Measurements from ENCODE around the gene STEAP1B.
"Not testable (repeated sequence)": the region's sequence is repeated elsewhere in the genome, so short reads cannot be mapped to it uniquely, and the experiment has no call there.

STEAP1B gene

GRCh38 chr7:22544245-22544644, 44.3 kb upstream of the STEAP1B start:
- no peak for TF ChIP-seq CTCF (IDR thresholded peaks at IDR 0.05)
- Histone ChIP-seq H3K27ac (no peak overlapping the region), H3K27me3 (ENCODE audit: control insufficient read depth, insufficient read depth, low read length) (no peaks in the 10 kb centered on the region)

GRCh38 chr7:22543169-22543568, 43.2 kb upstream of the STEAP1B start:
- Histone ChIP-seq H3K9ac (no peak overlapping the region), H3K27me3 (ENCODE audit: control insufficient read depth, insufficient read depth, low read length) (no peaks in the 10 kb centered on the region), H3K4me3 (ENCODE audit: low read depth, low read length) (no peak overlapping the region), H3K4me2 (ENCODE audit: low read length) (no peak overlapping the region), H3K4me1 (no peaks in the 10 kb centered on the region), H3K9me3 (ENCODE audit: control insufficient read depth, low read length) (no peaks in the 10 kb centered on the region), H3K36me3 (ENCODE audit: control insufficient read depth, insufficient read depth, low read length) (no peaks in the 10 kb centered on the region), H2AFZ (no peak overlapping the region), H3K79me2 (no peaks in the 10 kb centered on the region), H3K27ac (no peak overlapping the region)
- no peak for TF ChIP-seq CTCF (IDR thresholded peaks at IDR 0.05)

More at GRCh38 chr7:22544245-22544644, 44.3 kb upstream of the STEAP1B start:
- H3K9me3 ChIP-seq (ENCODE audit: control insufficient read depth, low read length) = no peaks in the 10 kb centered on the region
- H2AFZ ChIP-seq = no peak overlapping the region
- H3K9ac ChIP-seq = no peak overlapping the region
- no peak overlapping the region for H3K4me3 ChIP-seq (ENCODE audit: low read depth, low read length)
- no peaks in the 10 kb centered on the region for H3K36me3 ChIP-seq (ENCODE audit: control insufficient read depth, insufficient read depth, low read length)
- H3K4me2 ChIP-seq (ENCODE audit: low read length) = no peak overlapping the region
- no peaks in the 10 kb centered on the region for H3K79me2 ChIP-seq
- H3K4me1 ChIP-seq = no peaks in the 10 kb centered on the region

GRCh38 chr7:22542669-22543068, 42.7 kb upstream of the STEAP1B start:
- H3K9ac ChIP-seq = no peak overlapping the region
- H3K4me2 ChIP-seq (ENCODE audit: low read length) = no peak overlapping the region
- no peak overlapping the region for H3K27ac ChIP-seq
- no peaks in the 10 kb centered on the region for H3K4me1 ChIP-seq
- no peaks in the 10 kb centered on the region for H3K27me3 ChIP-seq (ENCODE audit: control insufficient read depth, insufficient read depth, low read length)
- no peaks in the 10 kb centered on the region for H3K79me2 ChIP-seq
- TF ChIP-seq CTCF (IDR thresholded peaks at IDR 0.05) = no peak
- H3K9me3 ChIP-seq (ENCODE audit: control insufficient read depth, low read length) = no peaks in the 10 kb centered on the region
- no peak overlapping the region for H2AFZ ChIP-seq
- no peak overlapping the region for H3K4me3 ChIP-seq (ENCODE audit: low read depth, low read length)
- H3K36me3 ChIP-seq (ENCODE audit: control insufficient read depth, insufficient read depth, low read length) = no peaks in the 10 kb centered on the region

DNA sequence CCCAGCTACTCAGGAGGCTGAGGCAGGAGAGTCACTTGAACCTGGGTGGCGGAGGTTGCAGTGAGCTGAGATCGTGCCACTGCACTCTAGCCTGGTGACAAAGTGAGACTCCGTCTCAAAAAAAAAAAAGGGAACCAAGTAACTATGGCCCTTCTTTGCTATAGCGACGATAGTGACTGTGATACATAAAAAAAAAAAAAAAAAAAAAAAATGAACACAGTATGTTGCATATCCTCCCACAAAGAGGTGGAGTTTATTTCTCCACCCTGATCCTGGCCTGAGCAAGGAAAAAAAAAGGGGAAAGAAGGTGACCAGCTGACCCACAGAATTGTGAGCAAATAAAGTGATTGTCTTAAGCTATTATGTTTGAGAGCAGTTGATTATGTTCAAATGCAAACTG, 42.3 kb upstream of the STEAP1B start:
- Histone ChIP-seq H3K27ac (no peak overlapping the region), H3K4me2 (ENCODE audit: low read length) (no peak overlapping the region), H3K9me3 (ENCODE audit: control insufficient read depth, low read length) (no peaks in the 10 kb centered on the region), H3K36me3 (ENCODE audit: control insufficient read depth, insufficient read depth, low read length) (no peaks in the 10 kb centered on the region), H2AFZ (no peak overlapping the region), H3K4me3 (ENCODE audit: low read depth, low read length) (no peak overlapping the region), H3K79me2 (no peaks in the 10 kb centered on the region), H3K9ac (no peak overlapping the region), H3K4me1 (no peaks in the 10 kb centered on the region), H3K27me3 (ENCODE audit: control insufficient read depth, insufficient read depth, low read length) (no peaks in the 10 kb centered on the region)
- TF ChIP-seq CTCF (IDR thresholded peaks at IDR 0.05) = no peak

DNA sequence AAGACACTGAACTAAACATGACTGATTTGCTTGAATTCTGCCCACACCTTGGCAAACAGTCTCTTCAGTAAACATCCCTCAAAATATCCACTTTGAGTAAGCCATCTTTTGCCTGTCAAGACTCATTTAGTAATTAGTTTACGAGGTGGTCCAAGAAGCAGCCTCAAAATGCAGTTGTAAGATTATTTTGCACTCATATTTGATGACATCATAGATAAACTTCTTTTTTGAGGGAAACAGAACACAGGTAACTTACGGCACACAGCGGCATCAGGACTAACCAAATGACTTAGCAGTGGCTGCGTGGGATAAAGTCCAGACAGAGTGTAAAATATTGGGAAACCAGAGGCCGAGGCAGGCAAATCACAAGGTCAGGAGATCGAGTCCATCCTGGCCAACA, 41.8 kb upstream of the STEAP1B start:
- no peak overlapping the region for H3K27ac ChIP-seq
- H3K79me2 ChIP-seq = no peaks in the 10 kb centered on the region
- H3K27me3 ChIP-seq (ENCODE audit: control insufficient read depth, insufficient read depth, low read length) = no peaks in the 10 kb centered on the region
- H2AFZ ChIP-seq = no peak overlapping the region
- H3K4me1 ChIP-seq = no peaks in the 10 kb centered on the region
- H3K4me2 ChIP-seq (ENCODE audit: low read length) = no peak overlapping the region
- H3K36me3 ChIP-seq (ENCODE audit: control insufficient read depth, insufficient read depth, low read length) = no peaks in the 10 kb centered on the region
- no peaks in the 10 kb centered on the region for H3K9me3 ChIP-seq (ENCODE audit: control insufficient read depth, low read length)
- TF ChIP-seq CTCF (IDR thresholded peaks at IDR 0.05) = no peak
- no peak overlapping the region for H3K4me3 ChIP-seq (ENCODE audit: low read depth, low read length)
- H3K9ac ChIP-seq = no peak overlapping the region

GRCh38 chr7:22528537-22528936, 28.5 kb upstream of the STEAP1B start:
- H3K4me3 ChIP-seq (ENCODE audit: low read depth, low read length); H2AFZ ChIP-seq; H3K9ac ChIP-seq; H3K27me3 ChIP-seq (ENCODE audit: control insufficient read depth, insufficient read depth, low read length); H3K36me3 ChIP-seq (ENCODE audit: control insufficient read depth, insufficient read depth, low read length); H3K79me2 ChIP-seq; H3K27ac ChIP-seq; H3K9me3 ChIP-seq (ENCODE audit: control insufficient read depth, low read length); H3K4me1 ChIP-seq; H3K4me2 ChIP-seq (ENCODE audit: low read length): not testable (repeated sequence)

- H3K36me3 ChIP-seq (ENCODE audit: control insufficient read depth, insufficient read depth, low read length); H3K4me2 ChIP-seq (ENCODE audit: low read length); H3K27me3 ChIP-seq (ENCODE audit: control insufficient read depth, insufficient read depth, low read length); H3K4me3 ChIP-seq (ENCODE audit: low read depth, low read length); H3K9ac ChIP-seq; H3K79me2 ChIP-seq; H3K27ac ChIP-seq; H3K4me1 ChIP-seq; H2AFZ ChIP-seq; H3K9me3 ChIP-seq (ENCODE audit: control insufficient read depth, low read length): not testable (repeated sequence)
Observed at GRCh38 chr7:22524353-22524947, 24.5 kb upstream of the STEAP1B start.

All from parathyroid adenoma (tissue), 2 donors.